H1 (cell line): Measurements from ENCODE around the gene CXCL9. TPM values are rescaled to one million over a fixed set of nuclear protein-coding genes. Genes with fewer than 3 reads are reported as not detected.

ENCODE experiments used
- CEBPB ChIP-seq: IDR thresholded peaks from 2 replicates; pipeline ENCODE4 v1.6.1; 2012; ENCODE audit warnings: low read depth, low read length
- CHD1 ChIP-seq: IDR thresholded peaks from 2 replicates; pipeline ENCODE4 v1.6.1; 2012; ENCODE audit warnings: low read depth, low read length, improper control_type of control experiment
- CHD7 ChIP-seq: fragments of 300-600 bp; sonication (generic); IDR thresholded peaks from 2 replicates; pipeline ENCODE4 v1.7.1; 2012; ENCODE audit warnings: low read length, moderate library complexity, mild to moderate bottlenecking, inconsistent platforms; ENCODE audit not compliant: insufficient replicate concordance
- CTBP2 ChIP-seq: IDR thresholded peaks from 2 replicates; pipeline ENCODE4 v1.7.0; 2011; ENCODE audit warnings: borderline replicate concordance, mild to moderate bottlenecking, moderate library complexity, mixed read lengths, low read length; ENCODE audit not compliant: insufficient read depth, insufficient read length
- GABPA ChIP-seq: IDR thresholded peaks from 2 replicates; pipeline ENCODE4 v1.6.1; 2011; ENCODE audit warnings: mild to moderate bottlenecking, low read length, moderate library complexity, borderline replicate concordance; ENCODE audit not compliant: insufficient read depth
- HDAC6 ChIP-seq: IDR thresholded peaks from one replicate; pipeline ENCODE4 v1.7.1; 2012; ENCODE audit warnings: low read depth, mild to moderate bottlenecking, inconsistent platforms, low read length, moderate library complexity
- MAFK ChIP-seq: IDR thresholded peaks from 2 replicates; pipeline ENCODE4 v1.6.1; 2012; ENCODE audit warnings: low read depth, mild to moderate bottlenecking, improper control_type of control experiment, low read length
- POLR2AphosphoS5 ChIP-seq: IDR thresholded peaks from 2 replicates; pipeline ENCODE4 v1.6.1; 2011; ENCODE audit warnings: low read depth, low read length
- SAP30 ChIP-seq: fragments of 300-600 bp; sonication (generic); IDR thresholded peaks from 2 replicates; pipeline ENCODE4 v1.7.1; 2012; ENCODE audit warnings: low read length, moderate library complexity, mild to moderate bottlenecking, inconsistent platforms; ENCODE audit not compliant: insufficient read depth, insufficient replicate concordance
- SIX5 ChIP-seq: IDR thresholded peaks from 2 replicates; pipeline ENCODE4 v1.6.1; 2011; ENCODE audit warnings: mild to moderate bottlenecking, low read depth, low read length
- USF2 ChIP-seq: IDR thresholded peaks from 2 replicates; pipeline ENCODE4 v1.6.1; 2011; ENCODE audit warnings: low read length, improper control_type of control experiment
- polyA plus RNA-seq, 7 experiments: library from polyadenylated mRNA; depleted of rRNA in 3 of 7; stranded (reverse) in 5 of 7; unstranded in 2 of 7; fragments of >200 nt in 5 of 7; fragments of 200-250 nt in 2 of 7; gene quantifications; 1 replicate in 5 of 7; 2 replicates in 1 of 7; 4 replicates in 1 of 7; pipeline versions ENCODE4 v1.2.1 to v1.2.3, GENCODE V29; 2011 to 2013; ENCODE audit warnings: missing spikeins in 2 of 7, mixed read lengths in 2 of 7
- total RNA-seq: library from RNA; stranded (reverse); fragmentation: NEBNext Ultra II Directional; extraction: Animal tissue kit (Norgen Biotek cat#: 25700); gene quantifications from 2 replicates; pipeline ENCODE4 v1.2.1, GENCODE V29; 2021

The CXCL9 gene
- total and polyA plus RNA-seq, 2 of the 8 experiments (the other 6 are each of a cell fraction or from before 2014, with no cell fraction given), result not detected

GRCh38 chr4:76028350-76028765 is 21.0 kb upstream of the CXCL9 start (continued):
- TF ChIP-seq CHD7 (no peak), GABPA (no peak), CTBP2 (no peak), POLR2AphosphoS5 (no peak), MAFK (no peak), HDAC6 (no peak), CEBPB (no peak), CHD1 (no peak), SIX5 (no peak), USF2 (no peak), SAP30 (no peak)
